Left renal cortex interstitium (tissue), 4 donors: Measurements from ENCODE around the gene HPS1. TPM values are rescaled to one million over a fixed set of nuclear protein-coding genes. Genes with fewer than 3 reads are reported as not detected.

Experiments
- DNase-seq, 4 donors: peaks; one replicate each; pipeline ENCODE4 v3.0.0-alpha.2; 2013; ENCODE audit warnings: low read depth in 4 of 4, low spot score in 2 of 4, missing footprints in 1 of 4
- polyA plus RNA-seq, 4 donors: library from polyadenylated mRNA; unstranded; fragments of 120-200 nt; gene quantifications; one replicate each; pipeline ENCODE4 v1.2.1, GENCODE V29; 2013; ENCODE audit not compliant: insufficient read length in 4 of 4

The HPS1 gene
- polyA plus RNA-seq, result 10 to 100 TPM; 29.3 to 46.9 (median 36.3) TPM

DNA sequence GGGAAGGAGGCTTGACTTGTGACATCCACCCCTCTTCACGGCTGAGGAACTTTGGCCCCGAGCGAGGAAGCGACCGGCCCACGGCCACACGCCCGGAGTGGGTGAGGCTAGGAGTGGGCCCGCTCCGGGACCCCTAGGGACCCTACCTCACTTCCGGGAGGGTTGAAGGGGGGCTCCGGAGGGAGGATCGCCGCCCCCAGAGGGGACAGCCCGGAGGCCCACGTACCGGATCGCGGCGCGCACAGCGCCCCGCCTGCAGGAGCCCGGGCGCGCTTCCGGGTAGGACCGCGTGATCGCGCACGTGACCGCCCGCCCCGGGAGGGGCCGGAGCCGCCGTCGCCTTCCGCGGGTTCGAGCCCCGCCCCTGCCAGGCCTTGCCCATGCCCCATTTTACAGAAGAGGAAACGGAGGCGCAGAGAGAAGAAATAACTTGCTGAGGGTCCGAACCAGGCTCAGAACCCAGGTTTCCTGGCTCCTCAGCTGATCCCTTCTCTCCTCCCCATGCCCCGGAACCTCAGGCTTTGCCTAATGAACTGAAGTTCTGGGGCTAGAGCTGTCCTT, at the start of gene HPS1:
TSS of gene HPS1 (minus strand) at position 275 of the 561 bp plus-strand sequence. CDS start 3,695 bp downstream, outside the sequence.
- peak in 1 of 4 donors; percentile 45 for DNase-seq

DNA sequence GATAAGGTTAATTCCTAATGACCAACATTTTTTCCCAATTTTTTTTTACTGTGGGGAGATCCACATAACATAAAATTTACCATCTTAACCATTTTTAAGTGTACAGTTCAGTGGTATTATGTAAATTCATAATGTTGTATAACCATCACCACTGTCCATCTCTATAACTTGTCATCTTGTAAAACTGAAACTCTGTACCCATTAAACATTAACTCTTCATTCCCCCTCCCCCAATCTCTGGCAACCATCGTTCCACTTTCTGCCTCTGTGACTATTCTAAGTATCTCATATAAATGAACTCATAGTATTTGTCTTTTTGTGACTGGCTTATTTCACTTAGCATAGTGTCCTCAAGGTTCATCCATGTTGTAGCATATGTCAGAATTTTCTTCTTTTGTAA, 46.0 kb upstream of the HPS1 start:
- DNase-seq, result no peak

DNA sequence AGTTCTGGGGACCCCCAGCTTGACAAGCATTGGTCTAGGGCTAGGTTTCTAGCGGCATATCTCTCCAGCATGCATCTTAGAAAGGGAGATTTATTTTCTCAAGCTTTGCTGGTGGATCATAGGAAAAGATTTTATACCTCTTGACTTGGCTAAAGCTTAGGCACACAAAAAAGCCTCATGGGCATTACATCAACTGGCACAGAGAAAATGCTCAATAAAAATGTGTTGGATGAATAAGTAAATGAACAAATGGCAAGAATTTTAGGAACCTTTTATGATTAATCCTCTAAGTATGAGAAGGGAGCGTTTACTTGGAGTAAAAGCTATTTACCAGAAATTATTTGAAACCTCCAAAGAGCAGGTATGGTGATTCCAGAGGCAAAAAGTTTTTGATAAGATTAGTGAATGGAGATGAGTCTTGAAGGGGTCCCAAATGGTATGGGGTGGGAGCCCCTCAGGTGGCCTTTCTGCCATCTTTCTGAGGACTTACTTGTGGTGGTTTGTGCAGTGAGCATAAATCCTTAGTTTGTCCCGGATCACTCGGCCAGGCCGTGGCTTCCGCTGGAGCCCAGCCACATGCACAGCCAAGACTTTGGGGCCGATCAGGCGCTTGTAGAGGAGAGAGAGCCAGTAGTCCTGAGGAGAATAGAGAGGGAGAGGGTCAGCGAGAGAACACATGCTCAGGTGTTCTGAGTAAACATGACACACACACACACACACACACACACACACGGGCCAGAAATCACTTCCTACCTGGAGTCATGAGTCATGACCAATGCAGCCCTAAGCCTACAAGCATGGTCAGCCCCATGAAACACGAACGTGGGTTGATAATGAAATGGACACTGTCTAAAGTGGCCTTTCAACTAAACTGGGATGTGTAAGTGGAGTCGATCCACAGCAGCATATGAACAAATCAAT, 43.1 kb upstream of the HPS1 start:
- no peak for DNase-seq

DNA sequence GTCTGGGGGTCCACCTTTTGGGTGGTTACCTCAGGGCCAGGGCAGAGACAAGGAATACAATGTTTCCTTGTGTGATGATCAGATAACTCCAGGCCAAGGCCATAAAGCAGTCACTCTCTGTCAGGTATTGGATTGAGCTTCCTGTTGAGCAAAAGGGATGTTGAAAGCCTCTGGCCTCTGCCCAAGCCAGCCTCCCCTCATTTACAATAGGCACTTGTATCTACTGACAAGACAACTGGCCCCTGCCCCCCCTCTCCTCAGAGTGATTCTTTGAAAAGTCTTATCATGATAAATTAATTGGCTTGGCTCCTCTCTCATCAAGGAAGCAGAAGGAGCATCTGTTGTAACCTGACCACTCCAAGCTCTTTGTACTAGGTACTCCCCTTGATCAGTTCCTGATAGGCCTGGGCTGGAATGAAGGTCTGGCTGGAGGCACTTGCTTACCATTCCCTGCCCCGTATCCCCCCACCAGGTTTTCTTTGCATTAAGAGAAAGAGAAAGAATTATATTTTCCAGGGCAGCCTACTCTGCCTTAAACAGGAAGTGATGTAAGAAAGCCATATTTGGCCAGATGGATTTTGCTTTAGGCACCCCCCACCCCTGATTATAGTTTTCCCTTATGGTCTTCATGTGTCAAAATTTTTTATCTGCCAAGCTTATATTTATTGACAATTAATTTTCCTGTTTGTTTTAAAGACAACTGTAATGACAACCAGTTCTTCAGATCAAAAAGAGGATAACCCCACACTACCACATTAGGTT, 42.1 kb upstream of the HPS1 start:
- DNase-seq, result no peak

DNA sequence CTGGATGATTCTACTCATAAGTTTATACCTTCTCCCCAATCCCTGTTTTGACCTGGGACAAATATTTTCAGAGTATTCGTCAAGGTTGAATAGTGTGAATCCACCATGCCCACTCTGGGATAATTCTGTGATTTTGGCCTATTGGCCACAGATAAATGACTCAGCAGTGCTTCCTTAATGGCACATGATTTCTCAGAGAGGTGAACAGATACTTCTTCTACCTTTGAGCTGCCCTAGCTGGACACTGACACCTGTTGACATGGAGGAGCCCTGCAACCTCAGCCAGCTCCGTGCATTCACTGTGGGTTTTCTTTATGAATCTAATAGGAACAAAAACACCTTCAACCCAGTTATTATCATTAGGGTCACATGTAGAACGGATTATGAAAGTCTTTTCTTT, 40.9 kb upstream of the HPS1 start:
- no peak for DNase-seq

DNA sequence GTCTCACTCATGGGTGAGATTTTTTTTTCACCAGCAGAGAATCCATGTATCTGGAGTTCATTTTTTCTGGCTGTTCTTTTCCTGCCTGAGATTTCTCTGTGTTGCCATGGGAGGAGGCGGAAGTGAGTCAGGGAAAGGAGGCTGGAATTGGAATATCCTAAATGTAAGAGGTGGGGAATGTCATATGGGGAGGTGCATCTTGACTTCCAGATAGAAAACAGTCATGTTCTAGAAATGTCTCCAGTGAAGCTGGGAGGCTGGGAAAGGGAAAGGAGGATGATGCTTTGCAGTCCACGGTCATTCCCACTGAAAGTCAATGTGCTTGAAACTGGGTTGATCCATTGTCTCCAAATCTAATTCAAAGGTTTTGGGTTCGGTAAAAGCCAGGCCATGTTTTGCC, 39.7 kb upstream of the HPS1 start:
- no peak for DNase-seq

DNA sequence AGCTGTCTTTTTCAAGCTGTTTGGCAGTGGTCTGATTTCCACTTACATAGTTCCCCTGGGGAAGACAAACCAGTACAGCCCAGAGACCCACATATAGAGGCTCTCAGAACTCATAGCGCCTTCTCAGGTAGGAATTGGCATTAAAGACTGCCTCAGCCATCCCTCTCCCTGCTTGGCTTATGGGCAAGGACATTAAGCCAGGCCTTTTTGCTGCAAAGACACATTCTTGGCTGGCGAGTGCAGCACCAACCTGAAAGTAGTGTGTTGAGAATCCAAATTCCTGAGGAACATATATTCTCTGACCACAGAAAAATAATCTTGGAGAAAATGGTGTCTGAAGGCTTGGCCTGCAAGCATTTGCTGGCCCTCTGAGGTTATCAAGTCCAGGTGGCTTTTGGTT, 39.2 kb upstream of the HPS1 start:
- DNase-seq, result no peak

DNA sequence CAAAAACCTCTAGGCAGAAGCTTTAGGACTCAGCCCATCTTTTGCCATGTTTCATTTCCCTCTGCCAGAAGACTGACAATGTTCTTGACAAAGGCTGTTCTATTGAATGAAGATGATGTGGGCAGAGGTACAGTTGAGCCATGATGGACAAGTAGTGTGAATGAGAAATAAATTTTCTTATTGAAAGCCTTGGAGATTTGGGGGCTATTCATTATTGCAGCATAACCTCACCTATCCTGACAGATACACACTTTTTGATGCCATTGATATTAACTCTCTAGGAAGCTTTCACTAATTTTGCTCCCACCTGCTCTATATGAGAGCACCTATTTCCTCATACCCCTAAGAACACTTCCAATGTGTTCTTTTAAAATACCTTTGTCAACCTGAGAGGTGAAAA, 36.9 kb upstream of the HPS1 start:
- no peak for DNase-seq

DNA sequence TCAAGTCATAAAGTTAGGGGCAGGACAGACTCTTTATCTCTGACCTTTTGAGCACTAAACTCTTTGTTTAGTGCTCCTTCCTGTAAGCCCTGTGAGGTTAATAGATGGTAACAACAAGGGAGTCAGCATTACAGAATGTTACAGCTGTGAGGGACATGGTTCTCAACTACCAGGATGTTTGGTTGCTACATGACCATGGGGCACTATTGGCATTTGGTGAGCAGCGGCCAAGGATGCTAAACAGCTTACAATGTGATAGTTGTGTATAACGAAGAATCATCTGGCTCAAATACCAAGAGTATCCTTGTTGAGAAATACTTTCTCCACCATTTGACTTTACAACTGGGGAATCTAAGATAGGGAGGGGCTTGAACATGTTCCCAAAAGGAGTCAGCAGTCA, 35.4 kb upstream of the HPS1 start:
- no peak for DNase-seq

DNA sequence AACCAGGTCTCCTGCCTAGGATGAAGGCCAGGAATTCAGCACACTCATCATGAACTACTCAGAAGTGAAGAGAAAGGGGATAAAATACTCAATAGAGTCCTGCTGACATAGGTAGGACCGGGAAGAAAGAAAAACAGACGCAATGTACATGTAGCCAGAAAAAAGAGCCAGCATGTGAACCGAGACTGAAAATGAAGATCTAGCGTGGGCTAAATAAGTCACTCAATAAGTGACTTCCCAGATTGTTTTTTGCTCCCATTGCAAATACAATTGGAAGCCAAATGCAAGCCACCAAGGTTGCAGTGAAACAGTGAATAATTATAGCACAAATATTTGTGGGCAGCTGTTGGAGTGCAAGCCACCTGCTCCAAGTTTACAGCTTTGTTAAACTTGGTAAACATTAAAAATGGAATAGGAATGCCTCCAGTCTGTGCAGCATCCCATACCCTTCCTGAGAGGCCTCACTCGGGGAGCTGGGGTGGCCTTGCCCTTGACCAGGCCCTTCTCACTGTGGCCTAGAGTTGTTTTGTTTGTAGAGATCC, 34.7 kb upstream of the HPS1 start:
- no peak for DNase-seq

DNA sequence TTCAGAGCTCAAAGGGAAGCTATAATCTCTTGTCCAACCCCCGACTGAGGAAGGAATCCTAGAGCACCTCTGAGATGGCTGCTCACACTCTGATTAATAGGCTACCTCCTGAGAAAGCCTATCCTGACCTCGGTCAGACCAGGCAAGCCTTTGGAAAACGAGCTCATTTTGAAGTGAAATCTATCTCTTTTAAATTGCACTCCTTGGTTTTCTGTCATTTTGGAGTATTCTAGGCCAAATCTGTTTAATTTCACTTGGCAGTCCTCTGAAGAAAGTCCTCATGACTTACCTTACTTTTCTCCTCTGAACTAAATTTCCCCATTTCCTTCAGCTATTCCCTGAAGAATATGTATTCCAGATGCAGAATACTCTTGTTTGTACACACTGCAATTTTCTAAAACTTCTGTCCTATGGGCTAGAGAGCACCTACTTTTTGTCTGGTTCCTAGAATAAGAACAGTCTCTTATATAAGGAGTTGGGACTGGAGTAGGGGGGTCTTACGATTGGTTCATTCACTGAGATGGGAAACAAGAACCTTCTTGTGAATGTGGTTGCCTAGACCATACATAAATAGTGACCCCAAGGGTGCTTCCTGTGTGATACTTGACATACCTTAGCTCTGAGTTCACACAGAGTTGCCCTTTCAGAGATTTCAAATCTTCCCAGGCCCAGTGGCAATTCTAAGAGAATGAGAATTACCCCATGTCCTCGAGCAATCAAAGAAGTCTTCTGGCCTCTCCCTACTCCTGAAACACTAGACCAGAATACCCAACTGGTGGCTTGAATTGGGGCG, 31.9 kb upstream of the HPS1 start:
- DNase-seq, result no peak

DNA sequence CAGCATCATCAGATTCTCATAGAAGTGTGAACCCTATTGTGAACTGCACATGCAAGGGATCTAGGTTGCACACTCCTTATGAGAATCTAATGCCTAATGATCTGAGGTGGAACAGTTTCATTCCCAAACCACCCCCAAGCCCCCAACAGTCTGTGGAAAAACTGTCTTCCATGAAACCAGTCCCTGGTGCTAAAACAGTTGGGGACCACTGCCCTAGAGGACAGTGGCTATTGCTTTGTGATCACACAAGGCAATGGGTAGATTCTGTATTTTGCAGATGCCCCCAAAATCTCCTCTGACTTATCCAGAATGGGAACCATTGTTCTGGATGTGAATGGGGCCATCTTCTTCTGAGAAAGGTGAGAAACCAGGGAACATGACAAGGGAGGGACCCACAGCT, 31.1 kb upstream of the HPS1 start:
- DNase-seq, result no peak

DNA sequence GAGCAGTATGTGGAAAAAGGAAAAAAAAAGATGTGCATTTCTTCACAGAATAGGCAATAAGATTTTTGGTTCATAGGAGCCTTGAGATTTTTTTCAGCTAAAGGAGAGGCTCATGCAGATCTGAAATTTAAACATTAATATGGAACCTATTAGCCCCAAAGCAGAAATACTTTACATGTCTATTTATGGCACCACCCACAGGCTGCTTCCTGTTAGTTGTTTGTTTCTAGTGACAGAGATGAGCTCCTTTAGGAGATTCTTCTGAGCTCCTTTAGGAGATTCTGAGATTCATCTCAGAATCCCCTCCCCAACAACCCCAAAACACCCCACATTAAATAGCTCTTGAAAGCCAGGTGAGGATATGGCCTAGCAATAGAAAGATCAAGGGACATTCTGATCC, 27.9 kb upstream of the HPS1 start:
- DNase-seq, result no peak

DNA sequence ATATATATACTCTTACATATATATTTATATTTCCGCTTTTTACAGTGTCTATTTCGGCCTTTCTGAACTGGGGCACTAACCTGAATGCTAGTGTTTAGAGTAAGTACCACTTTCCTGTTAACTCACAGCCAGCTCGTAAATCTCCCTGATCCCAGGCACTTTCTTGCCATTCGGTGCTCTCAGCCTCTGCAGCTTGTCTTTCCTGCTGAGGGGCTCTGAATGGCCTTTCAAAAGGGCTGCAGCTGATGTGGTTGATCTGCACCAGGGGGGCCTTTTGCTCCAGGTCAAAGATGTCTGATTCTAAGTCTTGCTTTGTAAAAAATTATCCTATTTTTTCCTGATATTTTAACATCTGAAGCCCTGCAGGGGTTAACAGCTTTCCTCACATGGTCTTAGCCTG, 25.5 kb upstream of the HPS1 start:
- DNase-seq, result no peak

DNA sequence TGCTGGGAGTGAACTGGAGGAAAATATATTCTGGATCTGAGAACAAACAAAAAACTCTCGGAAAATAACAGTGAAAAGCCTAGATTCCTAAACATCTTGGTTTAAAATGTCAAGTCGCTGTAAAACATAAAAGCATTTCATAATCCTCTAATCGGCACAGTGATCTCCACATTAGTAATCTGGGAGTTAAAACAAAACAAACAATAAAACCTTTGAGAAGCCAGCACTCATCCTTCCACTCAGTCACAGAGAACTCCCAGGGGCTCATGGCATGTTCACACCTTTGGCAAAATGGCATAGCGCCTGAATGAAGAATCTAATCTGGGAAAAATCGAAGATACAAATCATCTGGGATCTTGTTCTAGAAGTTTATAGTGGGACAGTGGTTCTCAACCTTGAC, 24.1 kb upstream of the HPS1 start:
- no peak for DNase-seq

DNA sequence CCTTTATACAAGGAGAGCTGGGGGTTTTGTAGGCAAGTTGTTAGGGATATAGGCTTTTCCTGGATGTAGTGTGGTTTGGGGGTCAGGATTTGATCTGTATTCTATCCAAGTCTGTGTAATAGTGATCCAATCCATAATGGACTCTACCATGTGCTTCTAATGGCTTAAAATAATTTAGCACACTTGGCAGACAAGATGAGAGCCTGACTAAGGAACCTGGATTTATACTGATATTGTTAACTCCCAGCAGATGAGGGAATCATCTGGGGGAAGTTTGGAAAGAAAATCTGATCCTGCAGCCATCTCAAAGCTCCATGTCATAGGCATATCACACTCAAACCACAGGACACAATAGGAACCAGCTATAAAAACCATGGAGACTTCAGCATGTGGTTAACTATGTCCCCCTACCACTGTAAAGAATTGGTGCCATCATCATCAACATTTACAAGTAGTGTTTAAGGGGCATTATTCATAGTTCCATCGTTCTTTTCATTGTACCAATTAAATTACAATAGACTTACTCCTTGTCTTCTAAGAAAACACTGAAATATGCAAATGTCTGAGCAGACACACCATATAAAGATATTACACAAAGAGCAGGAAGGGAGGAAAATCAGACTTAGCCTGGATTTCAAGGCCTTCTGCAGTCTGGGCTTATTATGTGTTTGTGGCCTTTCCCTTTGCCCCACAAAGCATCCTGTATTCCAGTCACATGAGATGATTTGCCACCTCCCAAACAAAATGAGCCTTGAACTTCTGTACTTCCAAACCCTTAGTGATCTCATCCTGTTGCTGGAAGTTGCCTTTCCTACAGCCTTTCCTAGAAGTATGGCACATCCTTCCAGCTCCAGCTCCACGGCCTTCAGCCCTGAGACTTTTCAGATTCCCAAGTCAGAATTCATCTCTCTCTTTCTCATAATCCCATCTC, 22.5 kb upstream of the HPS1 start:
- no peak for DNase-seq

DNA sequence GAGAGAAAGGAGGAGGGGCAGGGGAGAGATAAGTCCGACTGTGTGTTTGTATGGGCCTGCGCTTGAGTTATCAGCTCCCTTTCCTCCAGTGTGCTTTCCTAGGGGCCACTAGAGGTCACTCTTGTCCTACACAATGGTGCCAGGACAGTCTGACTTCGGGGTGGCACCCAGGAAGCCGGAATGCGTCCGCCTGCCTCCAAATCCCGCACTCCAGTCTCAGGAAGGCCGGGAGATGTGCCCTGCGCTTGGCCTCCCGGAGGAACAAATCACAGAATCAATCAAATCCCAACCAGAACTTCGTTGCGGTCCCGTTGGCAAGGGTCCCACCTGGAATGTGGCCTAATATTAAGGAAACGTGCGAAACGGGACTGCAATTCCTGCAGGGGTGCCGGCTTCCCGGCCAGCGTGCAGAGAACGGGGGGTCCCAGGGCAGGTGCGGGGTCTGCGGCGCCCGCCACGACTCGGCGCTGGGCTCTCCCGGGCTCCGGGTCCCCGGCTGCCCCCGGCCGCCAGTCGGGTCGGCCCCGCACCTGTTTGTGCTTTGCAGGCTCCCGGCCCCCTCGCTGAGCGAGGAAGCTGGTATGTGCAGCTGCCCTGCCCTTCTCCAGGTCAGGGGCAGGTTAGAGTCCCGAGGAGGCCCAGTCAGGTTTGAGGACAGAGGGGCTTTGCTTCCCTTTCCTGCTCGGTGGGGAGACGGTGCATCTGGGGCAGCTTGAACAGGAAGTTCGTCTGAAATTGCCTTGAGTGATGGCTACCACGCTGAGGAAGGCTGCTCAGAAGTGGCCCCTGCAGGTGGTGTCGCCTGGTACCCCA, 21.0 kb upstream of the HPS1 start:
- DNase-seq, result peak in 2 of 4 donors; percentile 77 to 82

DNA sequence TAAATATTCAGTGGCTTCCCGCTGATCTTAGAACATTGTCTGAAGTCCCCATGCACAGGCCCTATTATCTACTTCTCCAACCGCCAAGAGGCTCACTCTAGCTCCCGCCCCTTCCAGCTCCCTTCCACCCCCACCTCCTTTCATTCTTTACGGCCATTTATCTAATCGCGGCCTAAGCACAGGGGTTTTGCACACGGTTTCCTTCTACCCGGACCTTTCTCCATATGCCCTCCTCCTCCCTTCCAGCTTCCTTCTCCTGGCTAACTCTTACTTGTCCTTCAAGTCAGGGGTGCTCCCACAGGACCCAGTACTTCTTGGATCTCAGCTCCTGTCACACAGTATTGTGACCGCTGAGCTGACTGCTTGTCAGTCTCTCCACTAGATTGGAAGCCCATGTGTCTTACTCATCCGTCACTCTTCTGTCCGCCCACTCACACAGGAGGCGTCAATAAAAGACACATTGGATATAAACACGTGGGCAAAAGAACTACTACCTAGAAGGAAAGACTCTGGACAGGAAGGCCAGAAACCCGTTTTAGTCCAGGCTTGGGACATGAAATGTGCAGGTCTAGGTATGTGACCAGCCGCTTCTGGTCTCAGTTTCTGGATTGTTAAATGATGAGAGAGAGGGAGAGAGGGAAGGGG, 20.2 kb upstream of the HPS1 start:
- DNase-seq, result no peak
